ENCODE data around the gene FBLN5. TPM values are rescaled to one million over a fixed set of nuclear protein-coding genes. Genes with fewer than 3 reads are reported as not detected.

FBLN5 gene
- total RNA-seq, 1 experiment from 2014 or later, result not detected

DNA sequence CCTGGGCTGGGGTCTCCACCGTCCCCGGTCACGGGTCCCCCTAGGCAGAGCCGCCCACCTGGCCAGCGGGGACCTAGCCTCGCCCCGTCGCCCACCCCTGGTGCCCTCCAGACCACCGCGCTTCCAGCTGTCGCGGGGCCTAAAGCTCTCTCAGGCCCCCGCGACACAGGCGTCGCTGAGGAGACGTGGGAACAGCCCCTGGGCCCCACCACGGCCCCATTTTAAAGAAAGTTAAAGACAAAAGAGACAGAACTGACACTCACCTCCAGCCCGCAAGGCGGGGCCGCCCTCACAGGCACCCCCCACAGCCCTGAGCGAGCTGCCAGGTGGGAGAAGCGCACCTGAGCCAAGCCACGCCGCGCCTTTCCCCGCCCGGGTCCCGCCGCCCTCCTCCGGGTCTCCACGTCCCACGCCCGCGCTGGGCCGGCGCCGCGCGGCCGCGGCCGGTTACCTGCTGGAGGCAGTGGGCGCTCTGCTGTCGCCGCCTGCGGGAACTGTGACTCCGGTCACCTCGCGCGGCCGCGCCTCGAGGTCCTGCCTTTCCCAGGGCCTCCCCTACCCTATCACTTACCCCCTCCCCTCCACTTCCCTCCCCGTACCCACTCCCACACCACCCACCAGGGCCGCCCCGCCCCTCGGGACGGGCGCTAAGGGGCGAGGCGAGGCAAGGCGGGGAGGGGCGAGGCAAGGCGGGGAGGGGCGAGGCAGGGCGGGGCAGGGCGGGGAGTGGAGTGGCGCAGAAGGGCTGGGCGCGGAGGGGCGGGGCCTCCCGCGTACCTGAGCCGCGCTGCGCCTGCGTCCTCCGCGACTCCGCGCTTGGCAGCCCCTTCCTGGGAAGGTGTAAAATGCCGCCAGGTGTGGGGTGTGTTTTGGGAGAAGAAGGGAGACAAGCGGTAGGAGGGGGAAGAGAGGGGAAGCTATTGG lies 111.3 kb downstream of the FBLN5 start:
- peak; percentile 52 to 58 for DNase-seq
- Histone ChIP-seq H4K20me1 (ENCODE audit: insufficient read depth) (no peaks in the 10 kb centered on the region), H3K4me3 (peak overlapping the region; percentile 77), H3K9me3 (ENCODE audit: insufficient read depth, low read depth) (no peaks in the 10 kb centered on the region), H3K4me2 (peak overlapping the region; percentile 87), H3F3A (ENCODE audit: insufficient read depth, low read depth) (no peaks in the 10 kb centered on the region), H3K27me3 (ENCODE audit: insufficient read depth, low read depth) (no peaks in the 10 kb centered on the region), H3K4me1 (replicated peaks; ENCODE audit: insufficient read depth) (peaks cover 6% of the 10 kb centered on the region; the same call in 1 of the 2 replicates), H3K27ac (no peak overlapping the region), H3K36me3 (ENCODE audit: low read depth) (no peaks in the 10 kb centered on the region), H3K9me2 (ENCODE audit: insufficient read depth) (no peaks in the 10 kb centered on the region), H3K79me2 (ENCODE audit: low read depth) (0 out of 2 replicates have a peak, but pooled peaks cover 4% of the 10 kb centered on the region), H2AFZ (peak overlapping the region; percentile 95)
- CTCF ChIA-PET, result no interaction called here
- POLR2A ChIA-PET (ENCODE audit: unreplicated experiment), result no interaction called here
- intact Hi-C loops (cut with micrococcal nuclease; ENCODE audit: unreplicated experiment), result no loop called here
- BruUV-seq (replicated peaks), result no TSS peak
- TF ChIP-seq, protein P1, sequence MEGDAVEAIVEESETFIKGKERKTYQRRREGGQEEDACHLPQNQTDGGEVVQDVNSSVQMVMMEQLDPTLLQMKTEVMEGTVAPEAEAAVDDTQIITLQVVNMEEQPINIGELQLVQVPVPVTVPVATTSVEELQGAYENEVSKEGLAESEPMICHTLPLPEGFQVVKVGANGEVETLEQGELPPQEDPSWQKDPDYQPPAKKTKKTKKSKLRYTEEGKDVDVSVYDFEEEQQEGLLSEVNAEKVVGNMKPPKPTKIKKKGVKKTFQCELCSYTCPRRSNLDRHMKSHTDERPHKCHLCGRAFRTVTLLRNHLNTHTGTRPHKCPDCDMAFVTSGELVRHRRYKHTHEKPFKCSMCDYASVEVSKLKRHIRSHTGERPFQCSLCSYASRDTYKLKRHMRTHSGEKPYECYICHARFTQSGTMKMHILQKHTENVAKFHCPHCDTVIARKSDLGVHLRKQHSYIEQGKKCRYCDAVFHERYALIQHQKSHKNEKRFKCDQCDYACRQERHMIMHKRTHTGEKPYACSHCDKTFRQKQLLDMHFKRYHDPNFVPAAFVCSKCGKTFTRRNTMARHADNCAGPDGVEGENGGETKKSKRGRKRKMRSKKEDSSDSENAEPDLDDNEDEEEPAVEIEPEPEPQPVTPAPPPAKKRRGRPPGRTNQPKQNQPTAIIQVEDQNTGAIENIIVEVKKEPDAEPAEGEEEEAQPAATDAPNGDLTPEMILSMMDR (conservative IDR thresholded peaks at IDR 0.05), result no peak
- no peak for TF ChIP-seq EZH2 (IDR thresholded peaks at IDR 0.05; ENCODE audit: low read depth)

GRCh38 chr14:91835197-91835919 lies 112.1 kb downstream of the FBLN5 start:
- no peaks in the 10 kb centered on the region for H3K36me3 ChIP-seq (ENCODE audit: low read depth)
- no peaks in the 10 kb centered on the region for H3K27me3 ChIP-seq (ENCODE audit: insufficient read depth, low read depth)
- H2AFZ ChIP-seq, result peak overlapping the region; percentile 95
- DNase-seq, result no peak
- H3K4me2 ChIP-seq, result peak overlapping the region; percentile 70
- H3K79me2 ChIP-seq (ENCODE audit: low read depth), result 0 out of 2 replicates have a peak, but pooled peaks cover 7% of the 10 kb centered on the region
- no peak for TF ChIP-seq EZH2 (IDR thresholded peaks at IDR 0.05; ENCODE audit: low read depth)
- TF ChIP-seq, protein P1 (conservative IDR thresholded peaks at IDR 0.05), result no peak
- H3F3A ChIP-seq (ENCODE audit: insufficient read depth, low read depth), result no peaks in the 10 kb centered on the region
- peaks cover 6% of the 10 kb centered on the region; the same call in 1 of the 2 replicates for H3K4me1 ChIP-seq (replicated peaks; ENCODE audit: insufficient read depth)
- ChIA-PET POLR2A (ENCODE audit: unreplicated experiment) (no interaction called here), CTCF (no interaction called here)
- H3K9me2 ChIP-seq (ENCODE audit: insufficient read depth), result no peaks in the 10 kb centered on the region
- no peaks in the 10 kb centered on the region for H4K20me1 ChIP-seq (ENCODE audit: insufficient read depth)
- intact Hi-C loops (cut with micrococcal nuclease; ENCODE audit: unreplicated experiment), result no loop called here
- H3K4me3 ChIP-seq, result peak overlapping the region; percentile 77
- H3K9me3 ChIP-seq (ENCODE audit: insufficient read depth, low read depth), result no peaks in the 10 kb centered on the region
- no peak overlapping the region for H3K27ac ChIP-seq
- TSS peak; percentile 37 for BruUV-seq (replicated peaks)

DNA sequence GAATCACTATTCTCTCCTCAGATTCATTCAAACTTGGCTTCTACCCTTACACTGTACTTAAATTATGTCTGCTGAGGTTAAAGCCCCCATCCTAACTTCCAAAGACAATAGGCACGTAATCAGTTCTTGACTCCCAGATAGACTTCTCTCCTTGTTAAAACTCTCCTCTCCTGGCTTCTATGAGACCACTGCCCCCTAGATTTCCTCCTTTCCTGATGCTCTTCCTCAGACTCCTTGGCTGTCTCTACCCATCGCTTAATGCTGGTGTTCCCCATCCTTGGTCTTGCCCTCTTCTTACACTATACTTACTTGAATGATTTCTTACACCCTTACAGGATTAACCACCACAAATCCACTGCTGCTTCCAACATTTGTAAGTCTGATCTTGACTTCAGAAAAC lies 112.9 kb downstream of the FBLN5 start:
- H3K9me2 ChIP-seq (ENCODE audit: insufficient read depth), result no peaks in the 10 kb centered on the region
- BruUV-seq (replicated peaks), result no TSS peak
- no peak for DNase-seq
- H3K4me2 ChIP-seq, result peak overlapping the region; percentile 70; the same call in 1 of the 2 replicates
- H2AFZ ChIP-seq, result no peak overlapping the region
- no peaks in the 10 kb centered on the region for H3F3A ChIP-seq (ENCODE audit: insufficient read depth, low read depth)
- no peak overlapping the region for H3K27ac ChIP-seq
- H3K4me1 ChIP-seq (replicated peaks; ENCODE audit: insufficient read depth), result peaks cover 14% of the 10 kb centered on the region
- TF ChIP-seq EZH2 (IDR thresholded peaks at IDR 0.05; ENCODE audit: low read depth), result no peak
- TF ChIP-seq, protein P1 (conservative IDR thresholded peaks at IDR 0.05), result no peak
- no peaks in the 10 kb centered on the region for H4K20me1 ChIP-seq (ENCODE audit: insufficient read depth)
- H3K36me3 ChIP-seq (ENCODE audit: low read depth), result no peaks in the 10 kb centered on the region
- H3K27me3 ChIP-seq (ENCODE audit: insufficient read depth, low read depth), result no peaks in the 10 kb centered on the region
- H3K4me3 ChIP-seq, result no peak overlapping the region
- 0 out of 2 replicates have a peak, but pooled peaks cover 7% of the 10 kb centered on the region for H3K79me2 ChIP-seq (ENCODE audit: low read depth)
- CTCF ChIA-PET, result no interaction called here
- POLR2A ChIA-PET (ENCODE audit: unreplicated experiment), result no interaction called here
- no peaks in the 10 kb centered on the region for H3K9me3 ChIP-seq (ENCODE audit: insufficient read depth, low read depth)
- intact Hi-C loops (cut with micrococcal nuclease; ENCODE audit: unreplicated experiment), result no loop called here

Data from PC-9 (cell line).